ENCODE results near the gene SAV1.

GRCh38 chr14:50600849-50601248 is 67.3 kb downstream of the SAV1 start:
- TF ChIP-seq CTCF (IDR thresholded peaks at IDR 0.05; ENCODE audit: borderline replicate concordance, extremely low read depth, low read length, poor library complexity, severe bottlenecking) (no peak), EZH2 (IDR thresholded peaks at IDR 0.05; ENCODE audit: borderline replicate concordance, low read depth, low read length, severe bottlenecking) (no peak)

Measured in DND-41 (cell line).